Measurements from ENCODE around the gene PALD1.

Gene PALD1

GRCh38 chr10:70457759-70458305 lies 20.7 kb upstream of the PALD1 start:
- no peak for DNase-seq (ENCODE audit: low read depth in 3 of 3)

GRCh38 chr10:70458329-70459060 lies 20.1 kb upstream of the PALD1 start:
- peak in 2 of 3 experiments; percentile 22 to 61 for DNase-seq (ENCODE audit: low read depth in 3 of 3)

- no peak for DNase-seq (ENCODE audit: low read depth in 3 of 3)
Measured at GRCh38 chr10:70459061-70459773, 19.4 kb upstream of the PALD1 start.

GRCh38 chr10:70459774-70460490 lies 18.6 kb upstream of the PALD1 start:
- DNase-seq (ENCODE audit: low read depth in 3 of 3) = no peak

GRCh38 chr10:70461397-70462348 lies 16.9 kb upstream of the PALD1 start:
- peak in 1 of 3 experiments; percentile 45 for DNase-seq (ENCODE audit: low read depth in 3 of 3)

GRCh38 chr10:70462349-70462984 lies 16.1 kb upstream of the PALD1 start:
- DNase-seq (ENCODE audit: low read depth in 3 of 3) = no peak

GRCh38 chr10:70465278-70465677 lies 13.3 kb upstream of the PALD1 start:
- no peak for DNase-seq (ENCODE audit: low read depth in 3 of 3)

GRCh38 chr10:70465832-70466231 lies 12.7 kb upstream of the PALD1 start:
- no peak for DNase-seq (ENCODE audit: low read depth in 3 of 3)

GRCh38 chr10:70466951-70467350 lies 11.6 kb upstream of the PALD1 start:
- no peak for DNase-seq (ENCODE audit: low read depth in 3 of 3)

- DNase-seq (ENCODE audit: low read depth in 3 of 3) = no peak
Measured at GRCh38 chr10:70472799-70473454, 5.6 kb upstream of the PALD1 start.

- no peak for DNase-seq (ENCODE audit: low read depth in 3 of 3)
Measured at GRCh38 chr10:70474780-70475179, 3.8 kb upstream of the PALD1 start.

- DNase-seq (ENCODE audit: low read depth in 3 of 3) = no peak
Measured at GRCh38 chr10:70475661-70476060, 2.9 kb upstream of the PALD1 start.

GRCh38 chr10:70476249-70477035 lies 2.1 kb upstream of the PALD1 start:
- no peak for DNase-seq (ENCODE audit: low read depth in 3 of 3)

GRCh38 chr10:70477661-70478162 lies 855 bp upstream of the PALD1 start:
- peak; percentile 33 to 74 (median 59) for DNase-seq (ENCODE audit: low read depth in 3 of 3)

GRCh38 chr10:70479165-70479581 lies 606 bp downstream of the PALD1 start:
- DNase-seq (ENCODE audit: low read depth in 3 of 3) = no peak

- DNase-seq (ENCODE audit: low read depth in 3 of 3) = no peak
Measured at GRCh38 chr10:70479626-70480238, 1.2 kb downstream of the PALD1 start.

- no peak for DNase-seq (ENCODE audit: low read depth in 3 of 3)
Measured at GRCh38 chr10:70480239-70480861, 1.8 kb downstream of the PALD1 start.

GRCh38 chr10:70481105-70481504 lies 2.5 kb downstream of the PALD1 start:
- no peak for DNase-seq (ENCODE audit: low read depth in 3 of 3)

All from stimulated activated CD4-positive, alpha-beta T cell treated with anti-CD3 and anti-CD28 coated beads, TNF-alpha, amount 100 ng/mL, for 24 hours (primary cell).